Neural cell (in vitro differentiated cells): ENCODE measurements around the gene DLG2.

Experiments used
- CTCF ChIP-seq: fragments of 450-650 bp; IDR thresholded peaks from 2 replicates; pipeline ENCODE4 v1.5.1; 2014; ENCODE audit warnings: antibody characterized with exemption, mild to moderate bottlenecking, moderate library complexity; ENCODE audit not compliant: poor library complexity, severe bottlenecking
- EP300 ChIP-seq: fragments of 450-650 bp; conservative IDR thresholded peaks from 2 replicates; pipeline ENCODE4 v1.6.1; 2014; ENCODE audit warnings: antibody characterized with exemption, mild to moderate bottlenecking, moderate library complexity; ENCODE audit not compliant: poor library complexity, severe bottlenecking
- EZH2 ChIP-seq: fragments of 200-600, 300-800 bp; shearing (Covaris generic), sonication (generic); IDR thresholded peaks from 2 replicates; pipeline ENCODE4 v1.6.1; 2014; ENCODE audit warnings: antibody characterized with exemption, low read length, borderline replicate concordance, mild to moderate bottlenecking; ENCODE audit not compliant: insufficient read depth, poor library complexity, severe bottlenecking
- MXI1 ChIP-seq: fragments of 450-650 bp; conservative IDR thresholded peaks from 2 replicates; pipeline ENCODE4 v1.6.1; 2014; ENCODE audit warnings: antibody characterized with exemption, mild to moderate bottlenecking; ENCODE audit not compliant: poor library complexity, severe bottlenecking
- POLR2AphosphoS5 ChIP-seq: IDR thresholded peaks from 2 replicates; pipeline ENCODE4 v1.6.1; 2012
- RAD21 ChIP-seq: fragments of 450-650 bp; conservative IDR thresholded peaks from 2 replicates; pipeline ENCODE4 v1.6.1; 2014; ENCODE audit warnings: antibody characterized with exemption, mild to moderate bottlenecking, moderate library complexity
- REST ChIP-seq: IDR thresholded peaks from 2 replicates; pipeline ENCODE4 v1.6.1; 2012; ENCODE audit warnings: borderline replicate concordance
- SMC3 ChIP-seq: fragments of 450-650 bp; conservative IDR thresholded peaks from 2 replicates; pipeline ENCODE4 v1.6.1; 2014; ENCODE audit warnings: antibody characterized with exemption, mild to moderate bottlenecking, moderate library complexity; ENCODE audit not compliant: poor library complexity
- TAF1 ChIP-seq: IDR thresholded peaks from 2 replicates; pipeline ENCODE4 v1.6.1; 2012; ENCODE audit warnings: low read depth

DNA sequence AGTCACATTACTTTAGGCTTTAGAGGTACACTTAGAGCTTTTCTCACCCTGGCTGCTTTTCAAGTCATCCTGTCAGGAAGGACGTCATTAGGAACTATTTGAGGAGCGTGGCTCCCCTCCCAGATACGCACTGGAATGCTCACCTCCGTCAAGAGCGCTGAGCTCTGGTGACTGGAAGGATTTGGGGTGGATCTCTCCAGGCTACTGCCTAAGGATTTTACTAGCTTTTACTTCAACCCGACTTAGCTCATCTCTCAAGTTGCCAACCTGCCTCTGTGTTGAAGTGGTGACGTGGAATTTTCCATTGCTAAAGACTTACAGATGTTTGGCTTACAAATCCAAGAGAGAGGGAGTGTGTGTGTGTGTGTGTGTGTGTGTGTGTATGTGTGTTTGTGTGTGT is 1985.6 kb downstream of the DLG2 start:
- no peak for TF ChIP-seq CTCF
- TF ChIP-seq TAF1 = no peak
- TF ChIP-seq REST = no peak
- no peak for TF ChIP-seq EP300
- TF ChIP-seq EZH2 = no peak
- TF ChIP-seq MXI1 = no peak
- no peak for TF ChIP-seq RAD21
- no peak for TF ChIP-seq POLR2AphosphoS5
- TF ChIP-seq SMC3 = no peak
